Kidney epithelial cell (primary cell): ENCODE measurements around the gene AIFM2. TPM values are rescaled to one million over a fixed set of nuclear protein-coding genes. Genes with fewer than 3 reads are reported as not detected.
A peak's percentile ranks its signal among the peaks of the same experiment; 100 is the strongest.
"Not testable (repeated sequence)": the region's sequence is repeated elsewhere in the genome, so short reads cannot be mapped to it uniquely, and the experiment has no call there.

ENCODE experiments used
- DNase-seq: peaks from one replicate; pipeline ENCODE4 v3.0.0-alpha.2; 2010; ENCODE audit warnings: low read depth
- H3K27me3 ChIP-seq: 2 replicates; pipeline ENCODE4 v1.6.0; 2011; ENCODE audit warnings: low read length; ENCODE audit not compliant: control insufficient read depth, insufficient read depth
- H3K36me3 ChIP-seq: 2 replicates; pipeline ENCODE4 v1.5.1; 2011; ENCODE audit warnings: low read length; ENCODE audit not compliant: control insufficient read depth, insufficient read depth
- H3K4me3 ChIP-seq: 2 replicates; pipeline ENCODE4 v1.5.1; 2011; ENCODE audit warnings: low read depth, mild to moderate bottlenecking, control low read depth, low read length
- total RNA-seq: library from RNA; depleted of rRNA; stranded (reverse); fragments of >200 nt; gene quantifications from 2 replicates; pipeline ENCODE4 v1.2.3, GENCODE V29; 2015
- TF ChIP-seq, protein P1 (sequence below): IDR thresholded peaks from 2 replicates; pipeline ENCODE4 v1.5.1; 2011; ENCODE audit warnings: mild to moderate bottlenecking, moderate library complexity, low read length, control low read depth, inconsistent platforms; ENCODE audit not compliant: insufficient read depth, poor library complexity, severe bottlenecking

AIFM2 gene
- total RNA-seq, 1 donor from 2014 or later = 12.4 TPM

DNA sequence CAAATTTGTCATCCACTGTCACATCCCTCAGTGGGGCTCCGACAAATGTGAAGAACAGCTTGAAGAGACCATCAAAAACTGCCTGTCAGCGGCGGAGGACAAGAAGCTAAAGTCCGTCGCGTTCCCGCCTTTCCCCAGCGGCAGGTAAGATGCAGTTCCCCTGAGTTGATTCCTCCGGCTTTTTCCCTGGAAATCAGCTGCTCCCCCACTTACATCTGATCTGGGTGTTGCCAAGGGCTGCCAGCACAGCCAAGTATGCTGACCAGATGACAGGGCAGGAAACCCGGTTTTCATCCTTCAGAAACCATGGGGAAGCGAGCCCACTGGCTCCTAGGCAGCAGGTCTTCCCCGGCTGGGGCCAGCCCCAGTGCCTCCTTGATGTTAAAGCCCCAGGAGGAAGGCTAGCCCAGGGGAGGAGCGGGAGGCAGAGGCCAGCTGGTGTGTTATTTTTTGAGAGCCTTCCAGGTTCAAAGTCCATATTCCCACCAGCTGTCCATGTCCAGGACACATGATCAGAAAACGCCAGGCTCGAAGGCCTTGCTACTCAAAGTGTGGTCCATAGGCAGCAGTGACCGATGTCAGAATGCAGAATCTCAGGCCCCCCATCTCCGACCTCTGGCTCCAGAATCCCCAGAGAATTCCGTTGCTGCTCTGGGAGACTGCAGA lies 23.4 kb downstream of the AIFM2 start:
- Histone ChIP-seq H3K27me3 (no peaks in the 10 kb centered on the region), H3K36me3 (peaks cover 2% of the 10 kb centered on the region), H3K4me3 (no peak overlapping the region)
- no peak for DNase-seq
- TF ChIP-seq, protein P1, sequence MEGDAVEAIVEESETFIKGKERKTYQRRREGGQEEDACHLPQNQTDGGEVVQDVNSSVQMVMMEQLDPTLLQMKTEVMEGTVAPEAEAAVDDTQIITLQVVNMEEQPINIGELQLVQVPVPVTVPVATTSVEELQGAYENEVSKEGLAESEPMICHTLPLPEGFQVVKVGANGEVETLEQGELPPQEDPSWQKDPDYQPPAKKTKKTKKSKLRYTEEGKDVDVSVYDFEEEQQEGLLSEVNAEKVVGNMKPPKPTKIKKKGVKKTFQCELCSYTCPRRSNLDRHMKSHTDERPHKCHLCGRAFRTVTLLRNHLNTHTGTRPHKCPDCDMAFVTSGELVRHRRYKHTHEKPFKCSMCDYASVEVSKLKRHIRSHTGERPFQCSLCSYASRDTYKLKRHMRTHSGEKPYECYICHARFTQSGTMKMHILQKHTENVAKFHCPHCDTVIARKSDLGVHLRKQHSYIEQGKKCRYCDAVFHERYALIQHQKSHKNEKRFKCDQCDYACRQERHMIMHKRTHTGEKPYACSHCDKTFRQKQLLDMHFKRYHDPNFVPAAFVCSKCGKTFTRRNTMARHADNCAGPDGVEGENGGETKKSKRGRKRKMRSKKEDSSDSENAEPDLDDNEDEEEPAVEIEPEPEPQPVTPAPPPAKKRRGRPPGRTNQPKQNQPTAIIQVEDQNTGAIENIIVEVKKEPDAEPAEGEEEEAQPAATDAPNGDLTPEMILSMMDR = no peak

DNA sequence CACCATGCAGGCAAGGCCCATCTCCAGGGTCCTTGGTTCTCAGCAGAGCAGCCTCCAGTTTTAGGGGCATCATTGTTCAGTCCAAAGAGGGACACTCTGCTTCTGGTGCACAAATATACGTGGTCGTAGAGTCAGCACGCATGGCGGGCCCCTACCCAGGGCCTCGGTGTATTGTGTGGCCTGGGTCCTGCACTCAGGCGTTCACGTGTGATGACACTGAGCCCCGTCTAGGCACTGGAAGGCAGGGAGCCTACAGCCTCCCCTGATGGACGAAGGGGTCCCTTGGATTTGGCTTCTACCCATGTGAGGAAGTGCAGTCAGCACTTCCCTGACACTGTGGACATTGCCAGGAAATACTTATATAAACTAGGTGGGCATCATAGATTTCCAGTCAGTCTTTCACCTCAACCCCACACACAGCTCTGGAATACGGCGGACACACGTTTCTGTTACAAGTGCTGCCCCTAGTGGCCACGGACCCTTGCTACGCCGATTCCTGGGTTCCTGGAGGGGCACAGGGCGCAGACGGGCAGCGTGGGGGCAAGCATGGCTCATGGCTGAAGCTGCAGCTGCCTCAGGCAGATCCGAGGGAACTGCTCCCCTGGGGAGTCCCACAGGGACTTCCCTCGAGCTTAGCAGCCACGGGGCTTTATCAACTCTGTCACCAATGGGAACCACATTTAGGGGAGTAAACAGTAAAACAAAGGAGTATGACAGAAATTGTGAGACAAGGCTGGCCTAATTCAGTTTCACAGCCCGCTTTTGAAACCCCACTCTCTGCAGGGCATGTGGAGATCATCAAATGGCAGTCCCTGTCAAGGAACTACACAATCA lies 25.4 kb downstream of the AIFM2 start:
- no peak overlapping the region for H3K4me3 ChIP-seq
- TF ChIP-seq, protein P1 = peak; percentile 67
- DNase-seq = no peak
- peaks cover 2% of the 10 kb centered on the region for H3K36me3 ChIP-seq
- H3K27me3 ChIP-seq = no peaks in the 10 kb centered on the region

DNA sequence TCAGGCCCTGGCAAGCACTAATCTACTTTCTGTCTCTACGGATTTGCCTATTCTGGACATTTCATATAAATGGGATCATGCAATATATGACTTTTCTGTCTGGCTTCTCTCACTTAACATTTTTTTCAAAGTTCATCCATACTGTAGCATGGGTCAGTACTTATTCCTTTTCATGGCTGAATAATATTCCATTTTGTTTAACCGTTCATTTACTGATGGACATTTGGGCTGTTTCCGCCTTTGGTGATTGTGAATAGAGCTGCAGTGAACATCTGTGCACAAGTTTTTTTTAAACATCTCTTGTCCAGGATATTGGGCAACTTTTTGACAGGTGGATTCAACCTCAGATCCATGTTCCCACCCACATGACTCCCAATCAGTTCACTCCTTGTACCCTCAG lies 31.0 kb downstream of the AIFM2 start:
- no peak overlapping the region for H3K4me3 ChIP-seq
- H3K36me3 ChIP-seq = peaks cover 3% of the 10 kb centered on the region
- no peak for DNase-seq
- TF ChIP-seq, protein P1 = no peak
- no peaks in the 10 kb centered on the region for H3K27me3 ChIP-seq

DNA sequence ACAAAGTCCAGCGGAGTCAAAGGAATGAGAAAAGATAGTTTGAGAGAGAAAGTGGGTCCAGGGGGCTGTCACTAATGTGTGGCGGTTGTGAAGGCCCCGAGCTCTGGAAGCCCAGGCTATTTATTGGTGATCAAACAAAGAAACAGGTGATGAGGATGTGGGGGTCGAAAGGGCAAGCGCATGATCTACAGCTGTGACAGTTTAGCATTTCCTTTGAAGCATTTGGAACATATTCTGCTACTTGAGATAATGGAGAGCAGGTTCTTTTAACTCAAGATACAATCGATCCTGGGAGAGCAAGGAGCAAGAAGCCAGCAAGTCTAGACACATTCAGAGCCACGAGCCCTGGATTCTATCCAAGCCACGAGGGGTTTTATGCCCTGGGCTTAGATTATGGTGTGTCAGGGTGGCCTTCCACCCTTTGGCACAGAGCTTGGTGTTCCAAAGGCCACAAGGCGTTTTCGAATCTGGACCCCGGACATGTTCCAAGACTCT lies 31.5 kb downstream of the AIFM2 start:
- DNase-seq, H3K36me3 ChIP-seq, H3K27me3 ChIP-seq: not testable (repeated sequence)

DNA sequence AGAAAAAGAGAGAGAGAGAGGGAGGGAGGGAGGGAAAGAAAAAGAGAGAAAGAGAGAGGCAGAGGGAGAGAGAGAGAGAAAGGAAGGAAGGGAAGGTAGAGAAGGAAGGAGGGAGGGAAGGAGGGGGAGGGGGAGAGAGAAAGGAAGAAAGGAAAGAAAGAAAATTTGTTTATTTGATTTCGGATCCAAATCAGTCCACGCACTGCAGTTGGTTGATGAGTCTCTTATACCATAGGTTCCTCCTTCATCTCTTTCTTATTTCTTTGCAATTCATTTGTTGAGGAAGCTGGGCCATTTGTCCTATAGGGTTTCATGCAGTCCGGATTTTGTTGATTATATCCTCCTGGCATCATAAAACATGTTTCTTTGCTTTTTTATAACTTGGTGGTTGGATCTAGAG lies 34.4 kb downstream of the AIFM2 start:
- peaks cover 1% of the 10 kb centered on the region for H3K36me3 ChIP-seq
- no peak overlapping the region for H3K4me3 ChIP-seq
- TF ChIP-seq, protein P1 = no peak
- DNase-seq = no peak
- H3K27me3 ChIP-seq = no peaks in the 10 kb centered on the region

More for the DNA sequence above, 31.5 kb downstream of the AIFM2 start:
- H3K4me3 ChIP-seq = not testable (repeated sequence)

DNA sequence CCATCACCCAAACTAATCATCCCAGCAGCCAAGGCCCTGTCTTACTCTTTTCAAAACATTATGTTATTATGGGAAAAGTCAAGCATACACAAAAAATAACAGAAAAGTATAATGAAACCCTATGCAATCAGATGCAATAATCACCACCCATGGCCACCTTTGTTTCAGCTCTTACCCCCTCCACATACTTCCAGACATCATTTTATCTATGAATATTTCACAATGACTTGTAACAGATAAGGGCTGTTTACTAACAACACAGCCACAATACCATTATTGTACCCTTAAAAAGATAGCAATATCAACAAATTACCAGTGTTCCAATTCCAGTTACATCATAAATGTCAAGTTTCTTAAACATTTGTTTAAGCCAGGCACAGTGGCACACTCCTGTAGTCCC lies 35.2 kb downstream of the AIFM2 start:
- peaks cover 1% of the 10 kb centered on the region for H3K36me3 ChIP-seq

More for the DNA sequence above, 35.2 kb downstream of the AIFM2 start:
- Histone ChIP-seq H3K4me3 (no peak overlapping the region), H3K27me3 (no peaks in the 10 kb centered on the region)
- TF ChIP-seq, protein P1 = no peak
- no peak for DNase-seq
